GM18505 (cell line): ENCODE results near the gene OTC.
A peak's percentile ranks its signal among the peaks of the same experiment; 100 is the strongest.

Source experiments
- ATAC-seq: cut with Tn5 transposase; IDR thresholded peaks from one replicate; pipeline ENCODE4 v1.9.1; 2021; ENCODE audit not compliant: unreplicated experiment
- POLR2A ChIP-seq: IDR thresholded peaks from 4 replicates; pipeline ENCODE4 v1.6.1; 2011; ENCODE audit warnings: borderline replicate concordance; ENCODE audit not compliant: insufficient read depth, insufficient read length; ENCODE audit errors: extremely low read depth

OTC gene

GRCh38 chrX:38352362-38352761 lies at the start of gene OTC:
Gene OTC, plus strand, starts transcription at chrX:38352604. Its CDS starts 93 bp downstream, at chrX:38352697.
- ATAC-seq = no peak
- no peak for TF ChIP-seq POLR2A

GRCh38 chrX:38304010-38304409 lies 48.4 kb upstream of the OTC start:
- no peak for TF ChIP-seq POLR2A
- no peak for ATAC-seq

GRCh38 chrX:38305971-38306370 lies 46.4 kb upstream of the OTC start:
- TF ChIP-seq POLR2A = no peak
- ATAC-seq = no peak

GRCh38 chrX:38311743-38312142 lies 40.7 kb upstream of the OTC start:
- no peak for TF ChIP-seq POLR2A

GRCh38 chrX:38312436-38312835 lies 40.0 kb upstream of the OTC start:
- TF ChIP-seq POLR2A = no peak
- no peak for ATAC-seq

More at GRCh38 chrX:38311743-38312142, 40.7 kb upstream of the OTC start:
- no peak for ATAC-seq

- no peak for ATAC-seq
- no peak for TF ChIP-seq POLR2A
Measured at GRCh38 chrX:38313190-38313589, 39.2 kb upstream of the OTC start.

- ATAC-seq = no peak
- no peak for TF ChIP-seq POLR2A
Measured at GRCh38 chrX:38315186-38315585, 37.2 kb upstream of the OTC start.

GRCh38 chrX:38318196-38318595 lies 34.2 kb upstream of the OTC start:
- no peak for ATAC-seq
- TF ChIP-seq POLR2A = no peak

- TF ChIP-seq POLR2A = no peak
- no peak for ATAC-seq
Measured at GRCh38 chrX:38318606-38319005, 33.8 kb upstream of the OTC start.

GRCh38 chrX:38320819-38321218 lies 31.6 kb upstream of the OTC start:
- ATAC-seq = no peak
- TF ChIP-seq POLR2A = no peak

GRCh38 chrX:38326086-38326485 lies 26.3 kb upstream of the OTC start:
- no peak for TF ChIP-seq POLR2A
- no peak for ATAC-seq

- TF ChIP-seq POLR2A = peak; percentile 48
- peak; percentile 94 for ATAC-seq
Measured at GRCh38 chrX:38327007-38327774, 25.2 kb upstream of the OTC start, which contains the start of gene RPGR. Gene RPGR, minus strand, starts transcription at chrX:38327509. Its CDS starts 142 bp downstream, at chrX:38327367.

- no peak for ATAC-seq
Measured at GRCh38 chrX:38327775-38328081, 24.7 kb upstream of the OTC start.

GRCh38 chrX:38332505-38332904 lies 19.9 kb upstream of the OTC start:
- no peak for TF ChIP-seq POLR2A
- peak; percentile 64 for ATAC-seq

More at GRCh38 chrX:38327775-38328081, 24.7 kb upstream of the OTC start:
- no peak for TF ChIP-seq POLR2A
